Uterus (tissue), 4 donors: ENCODE data around the gene GZF1. TPM values are rescaled to one million over a fixed set of nuclear protein-coding genes. Genes with fewer than 3 reads are reported as not detected.

Source experiments
- DNase-seq, 2 donors: peaks; one replicate each; pipeline ENCODE4 v3.0.0-alpha.2; 2019 to 2020
- H3K27ac ChIP-seq, 2 donors: fragments of 200-600 bp; sonication (generic); 1 replicate in 1 of 2; 2 replicates in 1 of 2; pipeline ENCODE4 v1.5.1; 2016 to 2018
- H3K27me3 ChIP-seq, 2 donors: fragments of 200-600 bp; sonication (generic); one replicate each; pipeline ENCODE4 v1.5.1; 2018 to 2019; ENCODE audit warnings: control low read depth in 1 of 2
- H3K36me3 ChIP-seq, 2 donors: fragments of 200-600 bp; sonication (generic); one replicate each; pipeline ENCODE4 v1.5.1; 2019; ENCODE audit warnings: control low read depth in 1 of 2
- H3K4me1 ChIP-seq, 2 donors: fragments of 200-600 bp; sonication (generic); one replicate each; pipeline ENCODE4 v1.5.1; 2018 to 2019; ENCODE audit warnings: control low read depth in 1 of 2
- H3K4me3 ChIP-seq, 2 donors: fragments of 200-600 bp; sonication (generic); 1 replicate in 1 of 2; 2 replicates in 1 of 2; pipeline ENCODE4 v1.5.1; 2018 to 2019; ENCODE audit warnings: mild to moderate bottlenecking in 1 of 2
- H3K9me3 ChIP-seq, 2 donors: fragments of 200-600 bp; sonication (generic); one replicate each; pipeline ENCODE4 v1.5.1; 2019; ENCODE audit warnings: control low read depth in 1 of 2
- CTCF ChIP-seq, 4 experiments: fragments of 200-600 bp in 2 of 4; fragments of 450-650 bp in 2 of 4; sonication (generic) in 2 of 4; IDR thresholded peaks; one replicate each; pipeline ENCODE4 v1.5.1; 2016 to 2019; ENCODE audit warnings: antibody characterized with exemption in 4 of 4, mild to moderate bottlenecking in 2 of 4, moderate library complexity in 1 of 4
- POLR2A ChIP-seq, 2 donors: fragments of 450-650 bp; IDR thresholded peaks; one replicate each; pipeline ENCODE4 v1.6.1; 2016; ENCODE audit warnings: antibody characterized with exemption in 2 of 2, mild to moderate bottlenecking in 1 of 2, moderate library complexity in 1 of 2
- intact Hi-C: fragments of 100-400 bp; cut with DNase I; formaldehyde crosslinking; loops from one replicate; pipeline ENCODE4 v1.15.1; 2023; ENCODE audit warnings: low total_unique reads
- total RNA-seq, 4 donors: library from RNA; depleted of rRNA in 3 of 4; stranded (reverse); fragments of >200 nt in 3 of 4; gene quantifications; one replicate each; pipeline versions ENCODE4 v1.1.0 to v1.2.4, GENCODE V29; 2014 to 2023
- donor health status: DM: yes; HTN: yes; CAD: no.

The GZF1 gene
- total RNA-seq, 4 donors from 2014 or later, result 5.9 to 24.5 (median 17.6) TPM

GRCh38 chr20:23327617-23328333 lies 34.2 kb upstream of the GZF1 start:
- Histone ChIP-seq H3K9me3 (no peaks in the 10 kb centered on the region), H3K27ac (no peak overlapping the region), H3K4me3 (no peak overlapping the region), H3K4me1 (no peaks in the 10 kb centered on the region), H3K27me3 (no peaks in the 10 kb centered on the region), H3K36me3 (no peaks in the 10 kb centered on the region)
- intact Hi-C loops, result no loop called here
- DNase-seq, result no peak
- TF ChIP-seq POLR2A (IDR thresholded peaks at IDR 0.05), result no peak
- no peak for TF ChIP-seq CTCF (IDR thresholded peaks at IDR 0.05)

GRCh38 chr20:23331450-23332350 lies 30.3 kb upstream of the GZF1 start:
- H3K4me3 ChIP-seq, result no peak overlapping the region

GRCh38 chr20:23332467-23332866 lies 29.5 kb upstream of the GZF1 start:
- intact Hi-C loops, result no loop called here

More at GRCh38 chr20:23331450-23332350, 30.3 kb upstream of the GZF1 start:
- H3K4me1 ChIP-seq, result no peaks in the 10 kb centered on the region
- DNase-seq, result no peak
- no peaks in the 10 kb centered on the region for H3K36me3 ChIP-seq
- intact Hi-C loops, result no loop called here
- TF ChIP-seq POLR2A (IDR thresholded peaks at IDR 0.05), result no peak
- no peak overlapping the region for H3K27ac ChIP-seq
- H3K9me3 ChIP-seq, result no peaks in the 10 kb centered on the region
- no peaks in the 10 kb centered on the region for H3K27me3 ChIP-seq

GRCh38 chr20:23334111-23334510 lies 27.9 kb upstream of the GZF1 start:
- DNase-seq, result no peak
- H3K27ac ChIP-seq, result no peak overlapping the region
- H3K36me3 ChIP-seq, result no peaks in the 10 kb centered on the region
- no peaks in the 10 kb centered on the region for H3K9me3 ChIP-seq
- H3K4me3 ChIP-seq, result no peak overlapping the region
- no peaks in the 10 kb centered on the region for H3K4me1 ChIP-seq
- TF ChIP-seq CTCF (IDR thresholded peaks at IDR 0.05) (no peak), POLR2A (IDR thresholded peaks at IDR 0.05) (no peak)
- intact Hi-C loops, result no loop called here
- no peaks in the 10 kb centered on the region for H3K27me3 ChIP-seq

More at GRCh38 chr20:23332467-23332866, 29.5 kb upstream of the GZF1 start:
- Histone ChIP-seq H3K27me3 (no peaks in the 10 kb centered on the region), H3K4me1 (no peaks in the 10 kb centered on the region), H3K27ac (no peak overlapping the region), H3K9me3 (no peaks in the 10 kb centered on the region), H3K36me3 (no peaks in the 10 kb centered on the region), H3K4me3 (no peak overlapping the region)
- TF ChIP-seq CTCF (IDR thresholded peaks at IDR 0.05) (no peak), POLR2A (IDR thresholded peaks at IDR 0.05) (no peak)
- no peak for DNase-seq

GRCh38 chr20:23335521-23335920 lies 26.5 kb upstream of the GZF1 start:
- Histone ChIP-seq H3K27ac (no peak overlapping the region), H3K4me3 (no peak overlapping the region), H3K9me3 (no peaks in the 10 kb centered on the region), H3K4me1 (no peaks in the 10 kb centered on the region), H3K36me3 (no peaks in the 10 kb centered on the region), H3K27me3 (no peaks in the 10 kb centered on the region)
- intact Hi-C loops, result no loop called here
- no peak for DNase-seq
- TF ChIP-seq POLR2A (IDR thresholded peaks at IDR 0.05) (no peak), CTCF (IDR thresholded peaks at IDR 0.05) (no peak)
